GM19035 (cell line): ENCODE measurements around the gene MS4A14.
"Not testable (repeated sequence)": the region's sequence is repeated elsewhere in the genome, so short reads cannot be mapped to it uniquely, and the experiment has no call there.

ENCODE experiments used
- ATAC-seq: cut with Tn5 transposase; IDR thresholded peaks from one replicate; pipeline ENCODE4 v1.9.1; 2021; ENCODE audit not compliant: unreplicated experiment

The MS4A14 gene

GRCh38 chr11:60396382-60396781 lies at the start of gene MS4A14:
TSS of gene MS4A14 (plus strand) at chr11:60396459. CDS start at chr11:60396579, 120 bp downstream.
- ATAC-seq: peak; percentile 29

- ATAC-seq: no peak
These were observed 49.0 kb upstream of the MS4A14 start for GRCh38 chr11:60347084-60347797.

GRCh38 chr11:60348116-60348515 lies 48.1 kb upstream of the MS4A14 start:
- ATAC-seq: no peak

- no peak for ATAC-seq
These were observed 46.3 kb upstream of the MS4A14 start for GRCh38 chr11:60349990-60350389.

- ATAC-seq: no peak
These were observed 38.5 kb upstream of the MS4A14 start for GRCh38 chr11:60357771-60358170.

GRCh38 chr11:60360621-60361020 lies 35.6 kb upstream of the MS4A14 start:
- ATAC-seq: no peak

GRCh38 chr11:60362241-60362640 lies 34.0 kb upstream of the MS4A14 start:
- no peak for ATAC-seq

- peak; percentile 60 for ATAC-seq
These were observed 32.5 kb upstream of the MS4A14 start for GRCh38 chr11:60363542-60364470.

- ATAC-seq: not testable (repeated sequence)
These were observed 29.9 kb upstream of the MS4A14 start for GRCh38 chr11:60366262-60366904.

- peak; percentile 83 for ATAC-seq
These were observed 29.2 kb upstream of the MS4A14 start for GRCh38 chr11:60367009-60367408.

- ATAC-seq: no peak
These were observed 28.4 kb upstream of the MS4A14 start for GRCh38 chr11:60367896-60368295.

GRCh38 chr11:60370252-60370810 lies 25.9 kb upstream of the MS4A14 start:
- ATAC-seq: no peak

- ATAC-seq: no peak
These were observed 25.4 kb upstream of the MS4A14 start for GRCh38 chr11:60370811-60371298.

- no peak for ATAC-seq
These were observed 24.9 kb upstream of the MS4A14 start for GRCh38 chr11:60371386-60371785.

GRCh38 chr11:60371854-60372253 lies 24.4 kb upstream of the MS4A14 start:
- no peak for ATAC-seq

- ATAC-seq: no peak
These were observed 23.5 kb upstream of the MS4A14 start for GRCh38 chr11:60372767-60373166.

- no peak for ATAC-seq
These were observed 20.9 kb upstream of the MS4A14 start for GRCh38 chr11:60375316-60375715.

- no peak for ATAC-seq
These were observed 19.7 kb upstream of the MS4A14 start for GRCh38 chr11:60376601-60377000.

GRCh38 chr11:60377401-60378136 lies 18.7 kb upstream of the MS4A14 start:
- peak; percentile 59 for ATAC-seq

GRCh38 chr11:60378354-60378753 lies 17.9 kb upstream of the MS4A14 start, which contains the start of gene MS4A7:
TSS of gene MS4A7 (plus strand) at chr11:60378532. CDS start at chr11:60383142, 4,610 bp downstream.
- peak; percentile 82 for ATAC-seq
